Activated effector memory CD4-positive, alpha-beta T cell treated with anti-CD3 and anti-CD28 coated beads, Interleukin-2, amount 50 U/mL, for 16 hours (primary cell): ENCODE results near the gene RAB6B.

Experiments used
- DNase-seq: peaks from one replicate; pipeline ENCODE4 v3.0.0-alpha.2; 2020

Gene RAB6B

DNA sequence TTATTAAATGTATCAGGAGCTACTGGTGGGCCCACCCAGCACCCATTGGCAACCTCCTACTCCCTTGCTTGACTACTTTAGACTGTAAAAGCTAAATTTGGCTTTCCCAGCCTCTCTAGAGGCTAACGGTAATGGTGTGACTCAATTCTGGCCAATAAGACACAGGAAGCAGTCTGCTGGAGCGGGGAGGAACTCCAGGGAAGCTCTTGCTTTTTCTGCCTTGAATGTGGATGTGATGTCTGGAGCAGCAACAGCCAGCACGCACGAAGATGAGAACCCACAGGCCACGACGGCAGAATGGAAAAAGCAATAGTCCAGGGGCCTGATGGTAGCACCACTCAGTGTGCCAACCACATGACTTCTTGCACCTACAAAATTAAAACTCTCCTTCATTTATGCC lies 39.9 kb downstream of the RAB6B start:
- DNase-seq, result no peak

GRCh38 chr3:133855002-133855370 lies 40.7 kb downstream of the RAB6B start:
- DNase-seq, result no peak

GRCh38 chr3:133854264-133855001 lies 41.2 kb downstream of the RAB6B start:
- DNase-seq, result no peak

GRCh38 chr3:133853925-133854227 lies 41.8 kb downstream of the RAB6B start:
- no peak for DNase-seq

- DNase-seq, result no peak
Observed at GRCh38 chr3:133853063-133853924, 42.4 kb downstream of the RAB6B start.

DNA sequence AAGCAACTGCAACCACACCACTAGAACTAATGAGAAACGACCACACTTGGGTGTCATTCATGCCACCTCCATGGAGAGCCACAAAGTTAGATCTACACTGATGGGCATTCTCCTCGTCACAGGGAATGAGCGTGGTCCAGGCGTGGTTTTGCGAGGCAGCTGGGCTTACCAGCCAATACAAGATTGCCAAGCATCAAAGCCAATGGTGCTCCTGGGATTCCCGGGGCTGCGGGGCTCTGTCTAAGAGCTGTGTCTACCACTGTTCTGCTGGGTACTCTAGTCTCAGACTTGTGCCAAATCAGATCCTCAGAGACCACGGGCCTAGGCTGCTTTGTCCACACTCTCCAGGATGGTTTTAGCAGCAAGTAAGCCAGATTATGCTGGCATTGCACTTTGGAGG lies 43.8 kb downstream of the RAB6B start:
- DNase-seq, result no peak

DNA sequence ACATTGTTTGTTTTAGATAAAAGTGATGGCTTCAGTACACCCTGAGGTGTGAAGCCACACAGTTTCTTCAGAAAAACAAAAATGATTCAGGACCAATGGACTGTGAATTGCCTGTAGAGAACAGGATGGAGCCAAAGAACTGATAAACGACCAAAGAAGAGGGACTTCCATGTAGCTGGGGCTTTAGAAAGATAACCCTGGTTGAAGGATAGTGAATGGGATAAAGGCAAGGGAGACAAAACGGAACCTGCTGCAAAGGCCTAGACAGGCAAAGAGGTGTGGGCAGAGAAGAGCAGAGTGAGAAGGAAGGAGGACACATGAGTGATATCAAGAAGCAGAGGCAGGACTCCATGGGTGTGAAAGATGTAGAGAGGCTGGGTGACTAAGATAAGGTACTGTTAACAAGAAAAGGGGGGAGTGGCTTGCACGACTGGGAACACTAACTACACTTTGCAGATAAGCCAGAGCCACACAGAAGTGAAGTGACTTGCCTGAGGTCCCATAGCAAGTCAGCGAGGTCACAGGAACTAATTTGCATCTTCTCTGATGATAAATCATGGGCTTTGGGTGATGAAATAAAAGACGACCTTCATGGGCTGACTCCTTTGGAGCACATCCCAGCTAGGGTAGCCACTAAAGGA lies 44.3 kb downstream of the RAB6B start:
- no peak for DNase-seq

- no peak for DNase-seq
Observed at GRCh38 chr3:133850034-133850433, 45.6 kb downstream of the RAB6B start.

DNA sequence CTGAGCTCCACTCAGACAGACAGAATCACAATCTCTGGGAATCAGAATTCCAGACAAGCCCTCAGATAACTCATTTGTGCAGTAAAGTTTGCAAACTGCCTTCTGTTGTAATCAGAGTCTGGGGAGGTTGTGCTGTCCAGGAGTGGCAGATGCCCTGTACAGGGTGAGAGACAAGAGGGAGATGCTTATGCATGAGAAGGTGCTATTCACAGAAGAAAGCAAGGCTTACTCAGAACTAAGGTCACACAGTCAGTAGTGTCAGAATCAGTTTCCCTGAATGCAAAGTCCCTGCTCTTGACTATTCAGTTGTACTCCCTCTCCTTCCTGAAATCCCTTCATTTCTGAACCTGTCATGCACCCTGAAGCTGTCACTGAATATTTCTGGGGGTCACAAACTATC lies 46.3 kb downstream of the RAB6B start:
- DNase-seq, result no peak

- DNase-seq, result no peak
Observed at GRCh38 chr3:133845127-133845526, 50.6 kb downstream of the RAB6B start.

DNA sequence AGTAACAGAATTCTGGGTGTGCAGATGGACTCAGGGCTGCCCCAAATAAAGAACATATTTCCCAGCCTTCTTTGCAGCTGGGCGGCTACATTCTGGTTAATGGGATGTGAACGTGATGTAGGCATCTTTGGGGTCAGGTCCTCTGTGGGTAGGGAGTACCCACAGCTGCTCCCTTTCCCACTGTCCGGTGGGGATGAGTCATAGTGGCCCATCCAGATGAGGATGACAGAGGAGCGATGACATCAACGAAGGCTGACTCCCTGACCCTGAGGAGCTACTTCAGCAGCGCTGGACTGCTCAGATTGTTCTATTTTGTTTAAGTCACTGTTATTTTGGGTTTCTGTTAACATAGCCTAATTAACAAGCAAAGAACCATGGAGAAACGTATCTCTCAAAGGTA lies 52.0 kb downstream of the RAB6B start:
- no peak for DNase-seq

DNA sequence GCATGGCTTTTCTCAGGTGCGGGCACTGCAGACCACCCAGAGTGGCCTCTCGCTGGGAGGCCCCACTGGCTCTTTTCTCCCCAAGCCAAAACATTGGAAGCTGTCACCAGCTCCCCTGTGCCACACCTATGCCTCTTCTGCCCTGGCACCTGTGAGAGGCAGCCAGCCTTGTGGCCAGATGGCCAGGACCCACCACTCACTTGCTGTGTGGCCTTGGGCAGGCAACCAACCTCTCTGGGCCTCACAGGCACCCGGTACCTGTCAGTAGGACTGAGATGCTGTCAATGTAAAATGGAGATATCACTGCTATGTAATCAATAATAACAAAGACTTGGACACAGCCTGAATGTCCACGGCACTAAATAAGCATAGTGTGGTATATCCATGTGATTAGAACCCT lies 53.5 kb downstream of the RAB6B start:
- no peak for DNase-seq

DNA sequence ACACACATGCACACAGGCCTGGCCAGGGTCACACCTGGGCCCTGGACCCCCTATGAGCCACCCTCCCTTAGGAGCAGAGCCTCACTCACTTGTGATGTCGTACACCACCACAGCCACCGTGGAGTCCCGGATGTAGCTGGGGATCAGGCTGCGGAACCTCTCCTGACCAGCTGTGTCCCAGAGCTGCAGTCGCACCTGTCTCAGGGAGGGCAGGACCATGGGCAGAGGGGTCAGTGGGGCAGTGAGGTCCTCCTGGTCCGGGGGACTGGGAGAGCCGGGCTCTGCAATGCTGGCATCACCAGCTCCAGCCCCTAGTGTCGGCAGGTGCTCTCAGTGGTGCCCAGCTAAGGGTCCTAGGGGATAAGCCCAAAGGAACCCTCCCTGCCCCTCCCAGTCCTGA lies 54.5 kb downstream of the RAB6B start:
- no peak for DNase-seq

- no peak for DNase-seq
Observed at GRCh38 chr3:133840767-133841166, 54.9 kb downstream of the RAB6B start.

- DNase-seq, result no peak
Observed at GRCh38 chr3:133840055-133840737, 55.5 kb downstream of the RAB6B start.

DNA sequence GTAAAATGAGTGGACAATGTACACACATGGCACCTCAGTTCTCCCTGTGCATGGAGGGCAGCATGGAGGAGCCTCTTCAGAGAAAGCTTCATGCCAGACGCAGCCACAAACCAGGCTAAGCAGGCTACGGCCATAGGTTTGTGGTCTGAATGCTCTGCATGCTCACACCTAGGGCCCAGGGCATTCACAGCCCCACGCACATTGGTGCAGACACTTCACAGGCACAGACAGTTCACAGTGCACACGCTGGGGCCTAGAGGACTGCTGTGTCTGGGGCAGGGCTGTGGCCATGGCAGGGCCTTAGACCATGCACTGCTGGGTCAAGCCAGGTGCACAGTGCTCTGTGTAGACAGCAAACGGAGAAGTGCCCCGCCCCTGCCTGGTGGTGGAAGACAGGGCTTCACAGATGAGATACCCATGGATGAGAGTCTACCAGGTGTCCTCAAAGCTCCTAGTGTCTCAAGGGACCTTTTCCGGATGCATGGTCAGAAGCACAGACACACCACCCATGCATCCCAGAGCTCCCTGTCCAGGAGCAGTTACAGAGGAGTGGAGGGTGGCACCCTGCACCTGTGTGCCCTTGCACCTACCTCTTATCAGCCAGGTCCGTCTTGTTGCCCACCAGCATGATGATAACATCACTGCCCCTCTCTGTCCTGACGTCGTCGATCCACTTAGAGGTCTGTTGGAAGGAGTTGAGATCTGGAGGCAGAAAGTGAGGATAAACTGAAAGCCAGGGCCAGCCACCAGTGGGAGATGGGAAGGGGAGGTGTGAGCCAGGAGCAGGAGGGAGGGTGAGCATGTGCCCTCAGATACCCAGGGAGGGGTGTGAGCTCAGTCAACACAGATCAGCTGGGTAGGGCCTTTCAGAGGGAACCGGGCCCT lies 56.5 kb downstream of the RAB6B start:
- DNase-seq, result no peak

DNA sequence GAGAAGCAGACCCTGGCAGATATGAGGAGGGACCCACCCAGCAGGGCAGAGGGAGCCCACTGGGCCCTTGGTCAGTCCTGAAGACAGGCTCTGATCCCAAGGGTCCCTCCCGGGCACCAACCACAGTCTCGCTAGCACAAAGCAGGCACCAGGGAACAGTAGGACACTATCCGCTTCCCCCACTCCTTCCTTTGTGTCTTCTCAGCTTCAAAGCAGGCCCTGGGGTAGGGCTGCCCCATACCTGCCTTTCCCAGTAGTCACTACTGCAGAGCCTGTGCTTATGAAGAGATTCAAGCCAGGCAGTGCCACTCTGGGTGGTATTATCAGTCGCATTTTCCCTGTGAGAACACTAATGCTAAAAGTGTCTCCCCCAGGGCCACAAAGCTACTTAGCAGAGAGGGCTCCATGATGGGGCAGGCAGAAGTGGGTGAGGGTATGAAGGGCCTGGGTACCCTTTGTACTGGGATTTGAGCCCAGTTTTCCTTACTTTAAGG lies 57.3 kb downstream of the RAB6B start:
- no peak for DNase-seq

DNA sequence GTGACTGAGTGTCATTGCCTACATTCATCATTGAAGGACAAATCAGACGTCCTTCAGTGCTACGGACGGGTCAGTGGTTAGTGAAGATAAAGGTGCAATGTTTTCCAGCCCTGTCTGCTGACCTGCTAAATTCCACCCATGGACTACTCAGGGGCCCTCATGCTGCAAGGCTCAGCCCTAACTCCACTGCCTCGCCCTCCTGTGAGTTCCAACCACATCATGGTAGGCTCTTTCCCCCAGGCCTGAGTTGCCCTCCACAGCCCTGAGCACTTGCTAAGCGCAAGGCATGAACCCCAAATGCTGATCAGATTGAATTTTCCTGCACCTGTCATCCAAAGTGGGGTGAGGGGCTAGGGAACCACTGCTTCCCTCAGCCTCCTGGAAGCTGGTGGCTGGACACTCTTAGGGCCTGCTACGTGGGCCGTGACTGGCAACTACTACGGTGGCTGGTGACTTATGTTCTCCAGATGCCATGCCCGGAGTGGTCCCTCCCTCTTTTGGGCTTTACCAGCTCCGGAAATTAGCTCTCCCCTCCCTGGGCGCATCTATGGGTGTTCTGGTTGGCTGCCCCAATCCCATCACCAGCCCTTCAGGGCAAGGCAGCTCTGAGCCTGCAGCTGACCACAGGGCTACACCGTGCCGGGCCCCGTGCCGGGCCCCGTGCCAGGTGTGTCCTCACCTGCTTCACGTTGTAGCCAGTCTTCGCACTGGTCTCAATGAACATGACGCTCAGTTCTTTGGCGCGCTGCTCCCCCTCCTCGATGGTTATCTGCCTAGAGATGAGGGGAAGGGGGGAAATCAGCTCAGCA lies 58.0 kb downstream of the RAB6B start:
- DNase-seq, result no peak

- DNase-seq, result no peak
Observed at GRCh38 chr3:133836497-133837158, 59.1 kb downstream of the RAB6B start.

DNA sequence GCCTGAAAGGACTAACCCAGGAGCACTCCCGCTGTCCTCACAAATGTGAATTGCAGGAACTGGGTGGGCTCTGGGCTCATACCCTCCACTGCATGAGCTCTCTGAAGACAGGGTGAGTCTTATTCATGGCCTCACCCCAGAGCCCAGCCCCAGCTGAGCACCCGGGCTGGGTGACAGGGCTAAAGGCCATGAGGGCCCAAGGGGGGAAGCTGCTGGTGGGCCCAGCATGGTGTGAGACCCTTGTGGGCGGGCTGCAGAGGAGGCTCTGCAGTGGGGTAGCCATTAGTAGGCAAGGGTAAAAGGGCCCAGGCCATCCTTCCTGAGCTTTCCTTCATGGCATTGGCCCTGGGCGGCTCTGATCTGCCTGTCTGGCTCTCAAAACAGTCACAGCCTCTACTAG lies 59.7 kb downstream of the RAB6B start:
- no peak for DNase-seq

DNA sequence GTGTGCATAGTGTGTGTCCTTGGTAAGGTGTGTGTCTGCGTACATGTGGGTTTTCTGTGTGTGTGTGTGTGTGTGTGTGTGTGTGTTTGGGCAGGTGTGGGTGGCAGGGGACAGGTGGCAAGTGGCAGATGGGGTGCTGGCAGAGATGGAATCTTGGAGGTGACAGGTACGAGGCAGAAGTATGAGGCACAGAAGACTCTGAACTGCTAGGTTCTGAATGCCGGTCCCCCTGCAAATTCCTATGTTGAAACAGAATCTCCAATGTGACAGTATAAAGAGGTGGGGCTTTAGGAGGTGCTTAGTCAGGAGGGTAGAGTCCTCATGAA lies 60.3 kb downstream of the RAB6B start:
- DNase-seq, result no peak
